ENCODE results near the gene SLC49A4.

The SLC49A4 gene

DNA sequence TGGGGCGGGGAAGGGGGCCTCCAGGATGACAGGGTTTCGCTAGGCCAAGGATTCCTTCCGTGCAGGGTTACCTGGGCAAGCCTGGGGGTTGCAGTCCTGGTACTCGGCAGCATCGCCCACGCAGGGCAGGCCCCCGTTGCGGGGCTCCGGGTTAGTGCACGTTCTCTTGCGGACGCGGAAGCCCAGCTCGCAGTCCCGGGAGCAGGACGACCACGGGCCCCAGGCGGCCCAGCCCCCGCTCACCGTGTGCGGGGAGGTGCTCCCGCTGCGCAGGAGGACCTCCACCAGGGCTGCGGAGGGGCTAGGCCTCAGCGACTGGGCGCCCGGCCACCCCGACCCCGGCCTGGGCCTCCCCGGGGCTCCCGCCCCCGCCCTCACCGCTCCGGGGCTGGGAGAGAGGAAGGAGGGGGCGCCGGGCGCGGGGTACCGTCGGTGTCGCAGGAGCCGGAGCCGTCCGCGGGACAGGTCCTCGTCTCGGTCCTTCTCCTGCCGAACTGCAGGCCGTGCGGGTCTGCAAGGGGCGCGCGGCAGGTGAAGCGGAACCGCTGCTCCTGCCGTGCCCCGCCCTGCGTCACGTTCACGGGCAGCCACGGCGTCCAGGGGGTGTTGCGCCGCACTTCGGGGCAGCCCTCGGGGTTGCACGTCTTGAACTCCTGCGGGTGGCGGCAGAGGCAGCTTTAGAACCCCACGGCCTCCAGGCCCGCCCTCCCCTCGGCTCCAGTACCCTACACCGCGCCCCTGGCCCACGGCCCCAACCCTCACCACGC lies 118.1 kb downstream of the SLC49A4 start:
- DNase-seq, result peak; percentile 47

DNA sequence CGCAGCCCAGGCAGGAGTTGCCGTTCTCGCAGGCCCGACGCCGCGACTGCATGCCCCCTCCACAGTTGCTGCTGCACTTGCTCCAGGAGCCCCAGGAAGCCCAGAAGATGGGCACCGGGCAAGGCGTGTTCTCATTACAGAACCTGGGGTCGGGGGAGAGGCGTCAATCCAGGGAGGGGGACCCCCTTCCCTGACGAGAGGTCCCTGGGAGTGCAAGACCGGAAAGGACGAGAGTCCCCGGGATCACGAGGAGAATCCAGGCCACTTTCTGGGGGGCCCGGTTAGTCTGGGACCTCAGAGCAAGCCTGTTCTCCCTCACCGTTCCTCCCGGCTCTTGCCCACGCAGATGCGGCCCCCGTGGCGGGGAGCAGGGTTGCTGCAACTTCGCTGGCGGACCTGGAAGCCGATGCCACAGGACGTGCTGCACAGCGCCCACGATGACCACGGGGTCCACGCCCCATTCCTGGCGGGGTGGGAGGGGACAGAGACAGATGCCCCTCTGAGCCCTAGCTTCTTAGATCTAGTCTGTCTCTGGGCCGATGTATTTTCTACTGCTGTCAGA lies 118.8 kb downstream of the SLC49A4 start:
- DNase-seq, result peak; percentile 39

DNA sequence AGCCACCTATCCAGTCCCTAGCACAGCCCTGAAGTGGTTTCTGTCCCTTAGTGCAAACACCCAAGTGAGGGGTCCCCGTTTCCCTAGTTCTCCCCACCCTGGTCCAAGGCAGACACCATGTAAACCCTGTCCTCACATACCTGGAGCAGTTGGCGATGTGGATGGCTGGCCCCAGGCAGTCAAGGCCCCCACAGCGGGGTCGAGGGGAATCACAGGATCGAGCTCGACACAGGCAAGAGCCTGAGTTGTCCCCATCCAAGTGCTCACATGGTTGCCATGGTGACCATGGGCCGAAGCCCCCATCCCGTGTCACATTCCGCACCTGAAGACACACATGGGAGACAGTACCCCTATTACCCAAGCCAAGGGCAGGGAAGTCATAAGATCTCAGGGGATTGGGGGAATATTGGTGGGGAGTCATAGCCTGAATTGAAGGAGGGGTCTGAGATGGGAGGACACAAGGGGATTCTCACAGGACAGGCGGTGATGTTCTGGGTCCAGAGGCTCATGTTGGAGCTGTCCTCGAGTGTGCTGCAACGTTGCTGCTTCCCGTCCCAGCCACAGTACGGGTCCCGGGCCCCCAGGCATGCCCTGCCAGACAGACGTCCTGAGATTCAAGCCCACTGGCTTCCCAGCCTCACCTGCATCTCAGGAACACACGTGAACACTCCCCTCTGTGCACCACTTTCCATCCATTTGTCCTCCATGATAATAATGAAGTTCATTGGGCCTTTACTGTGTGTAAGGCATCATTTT lies 120.6 kb downstream of the SLC49A4 start:
- DNase-seq, result peak; percentile 46

DNA sequence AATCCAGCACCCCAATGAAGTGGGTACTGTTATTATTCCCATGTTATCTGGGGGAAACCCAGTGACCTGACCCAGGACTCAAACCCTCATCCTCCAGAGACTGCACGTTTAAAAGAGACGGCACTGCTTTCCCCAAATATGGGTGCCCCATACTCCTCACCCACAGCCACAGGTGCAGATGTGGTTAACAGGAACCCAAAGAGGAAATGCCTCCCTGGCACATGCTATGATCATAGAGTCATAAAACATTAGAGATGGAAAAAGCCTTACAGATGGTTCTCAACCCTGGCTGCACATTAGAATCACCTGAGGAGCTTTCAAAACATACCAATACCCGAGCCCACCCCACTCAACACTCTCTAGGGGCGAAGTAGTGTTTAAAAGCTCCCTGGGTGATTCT lies 121.2 kb downstream of the SLC49A4 start:
- no peak for DNase-seq

DNA sequence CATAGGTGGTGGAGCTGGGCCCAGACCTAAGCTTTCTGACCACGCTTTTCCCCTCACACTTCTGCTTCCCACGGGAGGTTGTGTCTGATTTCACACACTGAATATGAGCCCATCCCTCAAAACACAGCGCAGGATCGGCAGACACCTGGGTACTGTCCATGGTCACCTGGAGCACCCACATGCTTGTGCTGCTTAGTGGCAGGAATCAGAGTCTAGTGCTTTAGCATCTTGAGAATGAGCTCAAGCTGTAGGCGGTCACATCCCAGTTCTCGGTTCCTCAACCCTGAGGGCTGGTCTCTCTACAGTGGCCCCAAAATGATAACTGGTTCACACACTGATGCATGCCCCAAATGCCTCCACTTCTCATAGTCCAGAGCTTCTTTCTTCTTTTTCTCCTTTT lies 121.7 kb downstream of the SLC49A4 start:
- peak; percentile 50 for DNase-seq

DNA sequence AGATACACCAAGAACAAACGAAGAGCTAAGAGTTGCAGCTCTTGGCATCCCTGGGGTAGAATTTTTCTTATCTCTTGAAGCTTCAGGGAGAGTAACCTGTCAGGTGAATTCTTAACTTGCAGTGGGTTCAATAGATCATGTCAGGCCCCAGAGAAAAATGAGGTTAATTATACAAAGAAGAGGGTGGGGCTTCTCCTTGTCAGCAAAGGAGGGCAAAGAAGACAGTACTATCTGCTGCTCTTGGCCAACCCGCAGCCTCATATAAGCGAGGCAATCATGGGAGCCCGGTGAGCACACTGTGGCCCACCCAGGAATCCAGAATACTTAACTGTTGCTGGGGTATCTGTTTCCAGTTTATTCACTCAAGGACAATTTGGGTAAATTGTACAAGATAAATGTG lies 122.5 kb downstream of the SLC49A4 start:
- no peak for DNase-seq

DNA sequence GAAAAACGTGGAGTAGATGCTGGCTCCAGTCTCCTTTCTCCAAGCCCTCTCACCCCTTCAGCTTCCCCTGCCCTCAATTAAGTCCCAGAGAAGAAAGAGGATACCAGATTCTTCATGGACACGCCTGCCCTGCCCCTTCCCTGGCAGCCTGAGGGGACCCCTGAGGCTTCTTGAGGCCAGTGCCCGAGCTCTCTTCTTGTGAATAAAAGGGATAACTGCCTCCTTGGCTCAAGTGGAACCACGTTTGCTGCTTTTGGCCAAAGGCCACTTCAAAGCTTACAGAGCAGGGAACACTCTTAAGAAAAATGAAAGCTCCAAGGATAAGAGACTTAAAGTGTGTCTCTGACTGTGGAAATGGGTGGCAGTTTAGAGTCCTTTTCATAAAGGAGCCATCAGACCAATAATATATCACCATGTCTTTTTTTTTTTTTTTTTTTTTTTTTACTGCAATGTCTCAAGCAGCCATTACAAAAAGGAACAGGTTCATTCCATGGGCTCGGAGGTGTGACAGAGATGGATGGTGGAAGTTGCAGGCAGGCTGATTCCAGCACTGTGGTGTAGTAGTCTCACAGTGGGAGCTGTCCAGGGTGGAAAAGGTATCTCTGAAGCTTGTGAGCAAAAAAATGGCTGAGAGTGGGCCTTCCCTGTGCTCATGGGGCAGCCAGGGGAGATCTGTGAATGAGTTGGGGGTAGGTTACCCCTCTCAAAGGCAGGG lies 123.9 kb downstream of the SLC49A4 start:
- DNase-seq, result peak; percentile 60

DNA sequence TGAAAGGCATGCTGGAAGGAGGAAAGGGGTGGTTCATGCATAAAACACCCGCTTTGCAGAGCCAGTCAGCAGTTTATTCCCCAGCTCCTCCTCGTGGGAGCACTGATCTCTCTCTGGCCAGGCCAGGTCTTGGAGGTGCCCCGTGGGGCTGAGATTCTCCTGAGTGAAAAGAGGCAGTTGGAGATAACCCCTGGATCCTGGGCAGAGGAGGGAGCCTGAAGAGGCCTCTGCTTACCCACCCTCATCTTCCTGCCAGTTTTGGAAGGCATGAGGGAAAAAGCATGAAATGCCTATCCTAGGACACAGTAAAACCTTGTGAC lies 124.4 kb downstream of the SLC49A4 start:
- DNase-seq, result no peak

DNA sequence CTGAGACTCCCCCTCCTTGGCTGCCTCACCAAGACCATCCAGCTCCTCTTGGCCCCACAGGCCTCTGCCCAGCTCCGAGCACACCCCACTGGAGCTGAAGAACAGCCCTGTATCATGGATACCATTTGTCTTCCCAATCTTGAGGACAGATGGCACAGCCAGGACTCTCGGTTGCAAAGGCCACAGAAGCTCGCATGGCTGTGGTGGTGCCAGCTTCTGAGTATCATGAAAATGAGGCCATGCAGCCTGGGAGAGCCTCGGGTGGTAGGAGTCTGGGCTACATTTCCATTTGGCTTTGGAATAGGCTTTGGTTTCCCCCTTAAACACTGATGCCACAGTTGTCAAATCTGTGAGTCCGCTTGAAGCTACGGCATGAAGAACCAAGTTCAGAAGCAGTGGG lies 126.1 kb downstream of the SLC49A4 start:
- no peak for DNase-seq

DNA sequence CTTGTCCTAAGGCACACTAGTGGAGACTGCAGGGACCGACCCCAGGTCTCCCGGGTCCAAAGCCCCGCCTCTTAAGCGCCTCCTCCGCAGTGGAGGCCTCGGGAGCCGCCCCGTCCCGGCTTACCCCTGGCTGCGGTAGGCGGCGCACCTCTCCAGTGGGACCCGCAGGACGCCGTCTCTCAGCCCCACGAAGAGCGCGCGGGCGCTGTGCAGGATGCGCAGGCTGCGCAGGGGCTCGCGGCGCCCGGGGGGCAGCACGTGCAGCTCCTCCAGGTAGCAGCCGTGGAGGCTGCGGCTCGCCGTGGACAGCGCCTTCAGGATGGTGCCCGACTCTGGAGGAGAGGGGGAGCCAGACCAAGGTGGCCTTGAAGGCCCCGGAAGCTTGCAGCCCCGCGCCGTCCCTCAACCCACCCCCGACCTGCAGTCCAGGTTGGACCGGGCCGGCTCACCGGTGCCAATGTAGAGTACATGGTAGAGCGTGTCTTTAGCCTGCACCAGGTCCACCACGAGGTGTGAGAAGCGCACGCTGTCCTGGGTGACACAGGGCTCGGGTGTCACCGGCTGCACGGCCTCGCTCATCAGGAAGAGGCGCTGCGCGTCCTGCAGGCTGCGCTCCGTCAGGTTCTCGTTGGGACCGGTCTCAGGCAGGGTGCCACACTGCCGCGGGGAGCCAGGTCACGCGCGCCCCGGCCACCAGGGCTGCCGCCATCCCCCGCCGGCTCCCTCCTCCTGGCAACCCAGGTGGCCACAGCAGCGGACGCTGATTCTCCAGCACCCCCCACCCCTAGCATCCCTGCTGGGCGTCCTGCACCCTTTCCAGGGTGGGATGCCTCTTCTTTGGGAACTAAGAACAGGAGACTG lies 127.2 kb downstream of the SLC49A4 start:
- DNase-seq, result peak; percentile 80

DNA sequence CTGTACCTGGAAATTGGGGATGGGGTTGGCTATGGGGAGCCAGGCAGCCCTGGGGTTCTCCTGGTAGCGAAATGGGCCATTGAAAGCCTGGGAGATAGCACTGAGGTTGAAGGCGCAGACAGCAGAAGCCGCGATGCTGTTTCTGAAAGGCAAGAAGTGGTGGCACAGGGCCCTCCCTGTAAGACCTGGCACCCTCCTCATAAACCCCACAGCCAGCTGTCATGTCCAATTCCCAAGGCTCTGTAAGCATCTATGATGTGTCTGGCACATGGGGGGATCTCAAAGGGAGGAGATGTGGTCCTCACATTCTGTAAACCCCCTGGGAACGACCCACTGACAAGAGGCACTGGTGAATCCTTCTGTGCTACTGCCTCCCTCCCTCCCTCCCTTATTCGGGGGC lies 128.7 kb downstream of the SLC49A4 start:
- no peak for DNase-seq

DNA sequence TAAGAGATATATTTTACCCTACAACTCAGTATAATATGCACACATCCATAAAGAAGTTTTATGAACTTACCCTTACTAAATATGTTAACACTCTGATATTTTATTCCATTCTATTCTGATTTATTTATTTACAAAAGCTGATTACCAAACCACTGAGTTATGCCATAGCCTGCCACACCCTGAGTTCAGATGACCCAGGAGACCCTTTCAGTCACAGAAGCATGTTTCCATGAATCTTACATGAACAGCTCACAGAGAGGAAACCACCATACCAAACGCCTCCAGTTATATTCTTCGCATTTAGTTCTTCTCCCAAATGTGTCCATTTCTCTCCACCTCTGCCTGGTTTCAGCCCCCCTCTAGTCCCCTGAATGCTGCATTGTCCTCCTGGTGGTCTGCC lies 129.2 kb downstream of the SLC49A4 start:
- no peak for DNase-seq

DNA sequence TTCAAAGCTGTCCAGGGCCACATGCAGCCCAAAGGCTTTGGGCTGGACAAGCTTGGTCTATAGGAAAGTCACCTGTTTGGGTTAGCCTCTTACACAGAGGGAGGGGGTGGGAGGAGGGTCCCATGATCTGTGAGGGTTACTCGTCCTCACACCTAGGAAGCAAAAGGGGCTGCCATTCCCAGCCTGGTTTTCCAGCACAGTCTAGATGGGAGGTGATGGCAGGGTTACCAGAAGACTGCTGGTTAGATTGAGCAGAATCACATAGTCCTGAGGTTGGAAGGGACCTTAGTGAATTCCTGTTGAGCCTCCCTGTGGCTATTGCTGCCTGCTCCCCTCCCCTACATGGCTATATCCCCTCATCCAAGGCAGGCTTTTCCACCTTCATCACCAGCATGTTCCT lies 130.9 kb downstream of the SLC49A4 start:
- no peak for DNase-seq

DNA sequence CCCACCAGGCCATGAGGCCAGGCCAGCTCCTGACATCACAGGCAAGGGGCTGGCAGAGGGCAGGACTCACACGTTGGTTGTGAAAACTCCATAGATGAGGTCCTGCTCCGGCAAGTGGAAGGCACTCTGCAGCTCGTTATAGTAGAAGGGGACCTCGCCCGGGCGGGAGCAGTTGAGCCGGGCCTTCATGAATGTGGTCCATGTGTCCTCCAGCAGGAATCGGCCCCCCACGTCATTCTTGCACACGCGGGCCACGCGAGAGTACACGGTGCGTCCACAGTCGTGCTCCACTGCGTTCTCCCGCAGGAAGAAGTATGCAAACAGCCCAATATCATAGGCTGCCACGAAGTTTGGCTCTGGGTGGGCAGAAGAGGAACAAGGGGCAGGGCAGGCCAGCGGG lies 131.5 kb downstream of the SLC49A4 start:
- no peak for DNase-seq

DNA sequence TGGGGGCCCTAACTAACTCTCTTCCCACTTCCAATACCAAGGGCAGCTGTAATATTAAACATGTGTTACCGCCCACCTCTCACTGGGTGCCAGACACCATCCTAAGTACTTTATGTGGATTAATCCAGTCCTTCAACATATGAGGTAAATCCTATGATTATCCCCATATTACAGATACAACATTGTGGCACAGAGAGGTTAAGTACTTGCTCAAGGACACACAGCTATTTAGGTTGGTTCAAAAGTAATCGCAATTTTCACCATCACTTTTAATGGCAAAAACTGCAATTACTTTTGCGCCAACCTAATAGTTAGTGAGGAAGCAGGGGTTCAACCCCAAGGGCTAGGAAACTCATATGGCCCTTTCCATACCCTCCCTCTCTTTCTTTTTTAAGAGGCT lies 131.9 kb downstream of the SLC49A4 start:
- DNase-seq, result no peak

DNA sequence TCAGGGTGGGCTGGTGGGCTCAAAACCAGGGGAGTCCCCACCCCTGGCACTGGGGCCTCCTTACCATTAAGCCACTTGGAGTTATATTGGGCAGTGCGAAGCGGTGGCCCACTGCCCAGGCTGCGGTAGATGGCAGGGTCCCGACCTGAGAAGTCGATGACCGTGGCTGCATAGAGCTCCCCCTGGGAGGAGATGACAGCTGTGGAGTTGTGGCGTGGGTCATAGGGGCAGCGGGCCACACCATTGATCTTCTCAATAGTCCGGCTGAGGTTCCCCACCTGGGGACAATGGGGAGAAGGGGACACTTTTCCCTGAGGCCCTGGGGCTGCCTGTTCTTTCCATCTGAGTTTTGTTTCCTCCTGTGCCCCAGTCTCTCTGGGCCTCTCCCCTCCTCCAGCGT lies 132.9 kb downstream of the SLC49A4 start:
- DNase-seq, result no peak

DNA sequence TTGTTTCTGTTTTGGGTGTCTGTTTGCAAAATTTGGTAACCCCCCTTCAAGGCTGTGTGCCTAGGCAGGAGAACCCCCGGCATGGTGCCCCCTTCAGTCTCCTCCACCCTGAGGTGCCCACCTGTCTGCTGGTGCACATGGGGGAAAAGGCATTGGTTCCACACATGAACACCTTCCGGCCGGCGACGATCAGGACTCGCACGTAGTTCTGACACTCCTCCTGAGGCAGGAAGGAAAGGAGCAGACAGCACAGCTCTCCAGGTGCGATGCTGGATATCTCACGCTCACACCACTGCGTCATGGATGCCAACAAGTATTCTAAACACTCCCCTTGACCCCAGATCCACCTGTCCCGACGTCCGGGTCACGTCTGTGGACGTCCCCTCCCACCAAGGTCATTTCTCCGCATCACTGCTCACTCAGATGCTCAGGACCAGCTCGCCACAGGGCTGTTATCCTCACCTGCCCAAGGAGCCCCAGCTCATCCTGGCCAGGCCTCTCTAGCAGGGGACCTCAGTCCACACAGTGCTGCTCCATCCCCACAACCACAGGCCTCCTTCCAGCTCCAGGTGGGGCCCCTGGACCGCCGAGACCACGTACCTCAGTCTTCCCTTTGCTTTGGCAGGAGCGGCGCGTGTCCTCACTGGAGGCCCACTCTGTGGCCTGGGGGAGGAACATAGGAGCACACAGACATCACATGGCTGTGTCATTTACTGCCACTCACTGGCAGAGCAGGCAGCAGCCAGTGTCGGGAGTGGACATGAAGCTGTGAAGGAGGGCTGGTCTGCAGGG lies 133.7 kb downstream of the SLC49A4 start:
- DNase-seq, result no peak

DNA sequence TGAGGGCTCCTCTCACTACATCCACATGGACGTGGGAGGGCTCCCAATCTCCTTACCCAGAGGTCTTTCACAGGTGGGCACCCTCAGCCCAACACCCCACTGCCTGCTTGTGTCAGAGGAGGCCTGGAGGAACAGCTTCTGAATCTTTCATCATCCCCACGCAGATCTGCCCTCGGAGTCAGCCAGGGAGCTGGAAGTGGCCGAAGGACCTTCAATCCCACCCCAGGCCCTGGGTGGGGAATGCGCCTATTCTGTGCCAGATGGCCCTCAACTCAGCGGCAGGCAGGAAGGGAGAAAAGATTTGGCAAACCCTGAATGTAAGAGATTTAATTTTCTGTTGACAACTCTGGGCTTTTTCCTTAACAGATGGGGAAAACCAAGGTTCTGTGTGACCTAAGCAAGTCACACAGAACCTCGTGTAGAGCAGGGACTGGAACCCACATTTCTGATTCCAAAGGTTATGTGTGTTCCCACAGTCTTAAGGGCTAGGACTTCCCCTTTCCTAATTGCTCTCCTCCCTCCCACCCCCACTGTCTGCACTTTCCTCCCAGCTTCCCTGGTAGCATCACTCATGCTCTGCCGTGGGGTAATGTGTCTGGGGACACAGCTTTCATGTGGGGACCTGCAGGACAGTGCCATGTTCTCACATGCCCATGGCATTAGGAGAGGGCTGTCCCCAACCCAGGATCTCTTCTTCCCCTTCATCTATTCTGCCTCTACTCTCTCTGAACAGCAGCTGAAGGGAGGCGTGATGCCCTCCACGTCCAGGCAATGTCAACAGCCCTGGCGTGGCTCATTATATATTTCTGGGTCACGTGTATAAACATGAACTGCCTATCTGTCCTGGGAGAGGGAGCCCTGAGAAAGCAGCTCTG lies 134.6 kb downstream of the SLC49A4 start:
- no peak for DNase-seq

DNA sequence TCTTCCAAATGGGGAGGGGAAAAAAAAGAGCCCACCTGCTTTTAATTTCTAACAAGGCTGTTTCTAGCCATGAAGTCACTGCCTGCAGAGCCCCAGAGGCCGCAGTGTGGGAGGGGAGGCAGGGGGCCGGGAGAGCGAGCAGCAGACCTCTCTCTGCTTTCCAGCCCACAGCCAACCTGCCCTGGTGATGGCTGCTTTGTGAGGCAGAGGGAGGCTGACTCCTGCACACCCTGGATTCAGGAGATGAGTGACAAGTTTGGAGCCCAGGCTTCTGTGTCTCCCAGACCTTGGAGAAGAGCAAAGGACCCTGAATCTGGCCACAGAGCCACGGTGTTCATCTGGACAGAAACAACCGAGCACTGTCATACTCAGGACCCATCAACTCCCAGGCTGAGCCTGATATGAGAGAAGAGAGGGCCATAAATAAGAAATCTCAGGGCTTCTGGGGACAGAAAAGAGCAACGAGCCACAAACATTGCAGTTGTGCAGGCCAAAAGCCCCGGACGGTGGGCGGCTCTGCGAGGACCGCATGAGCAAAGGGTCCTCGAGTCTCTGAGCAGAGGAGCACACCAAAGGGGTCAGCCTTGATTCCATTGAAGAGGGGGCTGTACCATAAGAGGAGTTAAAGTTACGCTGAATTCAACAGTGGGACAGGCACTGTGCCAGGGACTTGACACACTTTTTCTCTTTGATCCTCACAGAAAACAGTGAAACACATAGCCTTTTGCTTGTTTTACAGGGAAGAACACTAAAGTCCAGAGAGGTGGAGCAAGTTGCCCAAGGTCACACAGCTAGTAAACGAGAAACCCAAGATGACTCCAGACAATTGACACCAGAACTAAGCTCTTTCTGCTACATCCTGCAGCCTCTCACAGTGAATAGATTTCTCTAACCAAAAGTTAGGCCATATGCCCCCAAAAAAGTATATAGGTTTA lies 135.5 kb downstream of the SLC49A4 start:
- DNase-seq, result no peak
